Measurements from ENCODE around the gene PLA2G2D.

Gene PLA2G2D

GRCh38 chr1:20115479-20115878 is 3.9 kb downstream of the PLA2G2D start:
- no peak for DNase-seq (ENCODE audit: low read depth in 1 of 2, low spot score in 1 of 2)

- no peak for DNase-seq (ENCODE audit: low read depth in 1 of 2, low spot score in 1 of 2)
Observed at GRCh38 chr1:20114021-20114648, 5.2 kb downstream of the PLA2G2D start.

- no peak for DNase-seq (ENCODE audit: low read depth in 1 of 2, low spot score in 1 of 2)
Observed at GRCh38 chr1:20112279-20113000, 6.9 kb downstream of the PLA2G2D start.

- DNase-seq (ENCODE audit: low read depth in 1 of 2, low spot score in 1 of 2) = no peak
Observed at GRCh38 chr1:20111452-20111851, 7.9 kb downstream of the PLA2G2D start.

- DNase-seq (ENCODE audit: low read depth in 1 of 2, low spot score in 1 of 2) = no peak
Observed at GRCh38 chr1:20110679-20111078, 8.7 kb downstream of the PLA2G2D start.

GRCh38 chr1:20109223-20109856 is 10.0 kb downstream of the PLA2G2D start:
- DNase-seq (ENCODE audit: low read depth in 1 of 2, low spot score in 1 of 2) = no peak

GRCh38 chr1:20108366-20109123 is 10.8 kb downstream of the PLA2G2D start:
- DNase-seq (ENCODE audit: low read depth in 1 of 2, low spot score in 1 of 2) = no peak

GRCh38 chr1:20107796-20108195 is 11.5 kb downstream of the PLA2G2D start:
- DNase-seq (ENCODE audit: low read depth in 1 of 2, low spot score in 1 of 2) = no peak

GRCh38 chr1:20107351-20107750 is 12.0 kb downstream of the PLA2G2D start:
- DNase-seq (ENCODE audit: low read depth in 1 of 2, low spot score in 1 of 2) = no peak

- DNase-seq (ENCODE audit: low read depth in 1 of 2, low spot score in 1 of 2) = no peak
Observed at GRCh38 chr1:20105856-20106255, 13.5 kb downstream of the PLA2G2D start.

GRCh38 chr1:20102875-20103274 is 16.5 kb downstream of the PLA2G2D start:
- no peak for DNase-seq (ENCODE audit: low read depth in 1 of 2, low spot score in 1 of 2)

- DNase-seq (ENCODE audit: low read depth in 1 of 2, low spot score in 1 of 2) = peak in 1 of 2 donors; percentile 10
Observed at GRCh38 chr1:20100632-20101355, 18.5 kb downstream of the PLA2G2D start.

GRCh38 chr1:20099533-20099932 is 19.8 kb downstream of the PLA2G2D start:
- no peak for DNase-seq (ENCODE audit: low read depth in 1 of 2, low spot score in 1 of 2)

- no peak for DNase-seq (ENCODE audit: low read depth in 1 of 2, low spot score in 1 of 2)
Observed at GRCh38 chr1:20096840-20097447, 22.4 kb downstream of the PLA2G2D start.

GRCh38 chr1:20095564-20096434 is 23.5 kb downstream of the PLA2G2D start:
- no peak for DNase-seq (ENCODE audit: low read depth in 1 of 2, low spot score in 1 of 2)

GRCh38 chr1:20093940-20094391 is 25.4 kb downstream of the PLA2G2D start:
- no peak for DNase-seq (ENCODE audit: low read depth in 1 of 2, low spot score in 1 of 2)

- no peak for DNase-seq (ENCODE audit: low read depth in 1 of 2, low spot score in 1 of 2)
Observed at GRCh38 chr1:20093303-20093702, 26.0 kb downstream of the PLA2G2D start.

- no peak for DNase-seq (ENCODE audit: low read depth in 1 of 2, low spot score in 1 of 2)
Observed at GRCh38 chr1:20090641-20091040, 28.7 kb downstream of the PLA2G2D start.

GRCh38 chr1:20090119-20090518 is 29.2 kb downstream of the PLA2G2D start:
- DNase-seq (ENCODE audit: low read depth in 1 of 2, low spot score in 1 of 2) = no peak
